PC-9 (cell line): ENCODE results near the gene CEP112. TPM values are rescaled to one million over a fixed set of nuclear protein-coding genes. Genes with fewer than 3 reads are reported as not detected.

Source experiments
- BruUV-seq: library from RNA; stranded (reverse); fragments of 400-500 nt; replicated peaks from 2 replicates; lab custom pipeline; 2021; lab: Mats Ljungman, UMichigan
- CTCF ChIA-PET: fragments of 300-600 bp; sonication (Branson Sonifier 250); formaldehyde crosslinking; loops from one replicate; lab custom pipeline; 2022; ENCODE audit warnings: antibody characterized with exemption; lab: Charles Lee
- POLR2A ChIA-PET: fragments of 300-600 bp; sonication (Branson Sonifier 250); formaldehyde crosslinking; loops from one replicate; lab custom pipeline; 2022; ENCODE audit warnings: antibody characterized with exemption; ENCODE audit not compliant: unreplicated experiment; lab: Charles Lee
- DNase-seq, 2 experiments: peaks; one replicate each; pipeline versions ENCODE4 v3.0.0 to v3.0.0-alpha.2; 2015 to 2022; ENCODE audit warnings: mixed read lengths in 1 of 2
- H2AFZ ChIP-seq: fragments of 200-600 bp; sonication (generic); 2 replicates; pipeline ENCODE4 v1.8.1; 2017; ENCODE audit warnings: antibody characterized with exemption
- H3F3A ChIP-seq: fragments of 200-600 bp; sonication (generic); 2 replicates; pipeline ENCODE4 v1.8.1; 2017; ENCODE audit warnings: antibody characterized with exemption, mild to moderate bottlenecking, low read depth; ENCODE audit not compliant: insufficient read depth
- H3K27ac ChIP-seq: fragments of 200-600 bp; sonication (generic); 2 replicates; pipeline ENCODE4 v1.6.1; 2016; ENCODE audit warnings: mixed run types
- H3K27me3 ChIP-seq: fragments of 200-600 bp; sonication (generic); 2 replicates; pipeline ENCODE4 v1.6.1; 2016; ENCODE audit warnings: low read depth, mixed run types; ENCODE audit not compliant: insufficient read depth
- H3K36me3 ChIP-seq: fragments of 200-600 bp; sonication (generic); 2 replicates; pipeline ENCODE4 v1.6.1; 2016; ENCODE audit warnings: low read depth, mixed run types
- H3K4me1 ChIP-seq: fragments of 200-600 bp; sonication (generic); replicated peaks from 2 replicates; pipeline ENCODE4 v1.6.1; 2016; ENCODE audit warnings: mixed run types; ENCODE audit not compliant: insufficient read depth
- H3K4me2 ChIP-seq: fragments of 200-600 bp; sonication (generic); 2 replicates; pipeline ENCODE4 v1.6.1; 2017; ENCODE audit warnings: mixed run types
- H3K4me3 ChIP-seq: fragments of 200-600 bp; sonication (generic); 2 replicates; pipeline ENCODE4 v1.6.1; 2016; ENCODE audit warnings: mixed run types
- H3K79me2 ChIP-seq: fragments of 200-600 bp; sonication (generic); 2 replicates; pipeline ENCODE4 v1.6.1; 2017; ENCODE audit warnings: low read depth, mixed run types
- H3K9me2 ChIP-seq: fragments of 200-600 bp; sonication (generic); 2 replicates; pipeline ENCODE4 v1.8.1; 2017; ENCODE audit warnings: mild to moderate bottlenecking; ENCODE audit not compliant: insufficient read depth
- H3K9me3 ChIP-seq: fragments of 200-600 bp; sonication (generic); 2 replicates; pipeline ENCODE4 v1.8.1; 2016; ENCODE audit warnings: low read depth; ENCODE audit not compliant: insufficient read depth
- H4K20me1 ChIP-seq: fragments of 200-600 bp; sonication (generic); 2 replicates; pipeline ENCODE4 v1.8.1; 2017; ENCODE audit not compliant: insufficient read depth
- CTCF ChIP-seq: fragments of 200-600 bp; sonication (generic); conservative IDR thresholded peaks from 2 replicates; pipeline ENCODE4 v1.6.1; 2017; ENCODE audit warnings: mixed run types, antibody characterized with exemption, mild to moderate bottlenecking, moderate library complexity
- EZH2 ChIP-seq: fragments of 200-600 bp; sonication (generic); IDR thresholded peaks from 2 replicates; pipeline ENCODE4 v1.8.0; 2017; ENCODE audit warnings: antibody characterized with exemption, low read depth
- intact Hi-C: fragments of 100-400 bp; cut with micrococcal nuclease; formaldehyde crosslinking; loops from one replicate; pipeline ENCODE4 v1.10.0; 2022; ENCODE audit not compliant: unreplicated experiment
- total RNA-seq: library from RNA; stranded (reverse); gene quantifications from 2 replicates; pipeline ENCODE4 v1.2.3, GENCODE V29; 2021

The CEP112 gene
- total RNA-seq, 1 experiment from 2014 or later, result 4.3 TPM

- H3K79me2 ChIP-seq, result no peaks in the 10 kb centered on the region
- no peak for DNase-seq
- TF ChIP-seq CTCF, result no peak
- TF ChIP-seq EZH2, result no peak
- no peak overlapping the region for H3K27ac ChIP-seq
- no peaks in the 10 kb centered on the region for H3F3A ChIP-seq
- ChIA-PET POLR2A (no interaction called here), CTCF (no interaction called here)
- no peak overlapping the region for H3K4me2 ChIP-seq
- no peaks in the 10 kb centered on the region for H3K9me2 ChIP-seq
- H3K9me3 ChIP-seq, result no peaks in the 10 kb centered on the region; the same call in 1 of the 2 replicates
- BruUV-seq, result no TSS peak
- H3K4me1 ChIP-seq, result no peaks in the 10 kb centered on the region
- H3K36me3 ChIP-seq, result no peaks in the 10 kb centered on the region
- H2AFZ ChIP-seq, result no peak overlapping the region
- H3K4me3 ChIP-seq, result no peak overlapping the region
- H3K27me3 ChIP-seq, result no peaks in the 10 kb centered on the region
- intact Hi-C loops, result no loop called here
- no peaks in the 10 kb centered on the region for H4K20me1 ChIP-seq
Measured at GRCh38 chr17:66175892-66176291, 16.0 kb downstream of the CEP112 start.

- no peaks in the 10 kb centered on the region for H3K9me3 ChIP-seq
- no peaks in the 10 kb centered on the region for H3K4me1 ChIP-seq
- no peak overlapping the region for H2AFZ ChIP-seq
- no TSS peak for BruUV-seq
- H3K4me2 ChIP-seq, result no peak overlapping the region
- H3K36me3 ChIP-seq, result no peaks in the 10 kb centered on the region
- no peaks in the 10 kb centered on the region for H3K27me3 ChIP-seq
- DNase-seq, result no peak
- TF ChIP-seq CTCF, result no peak
- TF ChIP-seq EZH2, result no peak
- no peak overlapping the region for H3K27ac ChIP-seq
- intact Hi-C loops, result no loop called here
- H3K9me2 ChIP-seq, result no peaks in the 10 kb centered on the region
- POLR2A ChIA-PET, result no interaction called here
- H4K20me1 ChIP-seq, result no peaks in the 10 kb centered on the region
- no peaks in the 10 kb centered on the region for H3K79me2 ChIP-seq
- CTCF ChIA-PET, result no interaction called here
- no peak overlapping the region for H3K4me3 ChIP-seq
- no peaks in the 10 kb centered on the region for H3F3A ChIP-seq
Measured at GRCh38 chr17:66172691-66173223, 19.2 kb downstream of the CEP112 start.

- Histone ChIP-seq H3K27ac (no peak overlapping the region), H3K79me2 (no peaks in the 10 kb centered on the region), H3K36me3 (no peaks in the 10 kb centered on the region), H3K4me2 (no peak overlapping the region), H4K20me1 (no peaks in the 10 kb centered on the region), H3K4me1 (no peaks in the 10 kb centered on the region), H2AFZ (no peak overlapping the region), H3K9me2 (no peaks in the 10 kb centered on the region), H3F3A (no peaks in the 10 kb centered on the region), H3K27me3 (no peaks in the 10 kb centered on the region), H3K9me3 (no peaks in the 10 kb centered on the region), H3K4me3 (no peak overlapping the region)
- BruUV-seq, result no TSS peak
- CTCF ChIA-PET, result interaction anchor here (0.8 kb wide), 1 partner anchor 283 kb away, joined by 3 read pairs; no protein-coding TSS in a partner anchor
- no peak for DNase-seq
- no peak for TF ChIP-seq EZH2
- no peak for TF ChIP-seq CTCF
- intact Hi-C loops, result no loop called here
- POLR2A ChIA-PET, result interaction anchor here (0.6 kb wide), 1 partner anchor 103 kb away, joined by 3 read pairs; no protein-coding TSS in a partner anchor
Measured at GRCh38 chr17:66172144-66172543, 19.8 kb downstream of the CEP112 start.
